ENCODE results near the gene CTDNEP1. TPM values are rescaled to one million over a fixed set of nuclear protein-coding genes. Genes with fewer than 3 reads are reported as not detected.

The CTDNEP1 gene
- total and polyA plus RNA-seq, 4 donors: 11.0 to 28.6 (median 18.6) TPM

GRCh38 chr17:7295230-7296180, 44.0 kb upstream of the CTDNEP1 start:
- Histone ChIP-seq H3K27me3 (ENCODE audit: control insufficient read depth in 4 of 4, insufficient read depth in 4 of 4, low read length in 3 of 4) (no peaks in the 10 kb centered on the region), H3K4me3 (ENCODE audit: low read depth in 1 of 3, low read length in 3 of 3) (peak overlapping the region in 1 of 3 donors; percentile 25)

GRCh38 chr17:7294614-7295153, 43.1 kb upstream of the CTDNEP1 start, which contains the start of gene YBX2:
Gene YBX2, minus strand, starts transcription at chr17:7294639. Its CDS starts 139 bp downstream, at chr17:7294500.
- H3K36me3 ChIP-seq (ENCODE audit: control insufficient read depth in 4 of 4, insufficient read depth in 3 of 4, low read depth in 1 of 4, low read length in 3 of 4): no peaks in the 10 kb centered on the region
- no peak within 1 kb of the TSS for H3K27ac ChIP-seq (ENCODE audit: low read depth in 1 of 2, low read length in 2 of 2)
- no peaks in the 10 kb centered on the region for H3K27me3 ChIP-seq (ENCODE audit: control insufficient read depth in 4 of 4, insufficient read depth in 4 of 4, low read length in 3 of 4)
- 3% methylated on average over 57 of the region's 57 CpGs for WGBS
- H3K9me3 ChIP-seq (ENCODE audit: control insufficient read depth in 4 of 4, low read length in 3 of 4): no peaks in the 10 kb centered on the region
- DNase-seq (ENCODE audit: low spot score): peak; percentile 72
- peak within 1 kb of the TSS in 2 of 3 donors; percentile 22 to 25 for H3K4me3 ChIP-seq (ENCODE audit: low read depth in 1 of 3, low read length in 3 of 3)
- TF ChIP-seq EGR1 (IDR thresholded peaks at IDR 0.05; ENCODE audit: low read depth in 2 of 2) (no peak), HNF4A (conservative IDR thresholded peaks at IDR 0.05) (peak in 1 of 2 donors; percentile 7), SP1 (IDR thresholded peaks at IDR 0.05) (peak; percentile 12)
- no peak within 1 kb of the TSS for H3K9ac ChIP-seq (ENCODE audit: low read depth in 1 of 2, low read length in 2 of 2)
- peaks cover 11 to 28% (median 17%) of the 10 kb centered on the region in 4 donors for H3K4me1 ChIP-seq (ENCODE audit: control insufficient read depth in 4 of 4, insufficient read depth in 4 of 4, low read length in 3 of 4)

More at GRCh38 chr17:7295230-7296180, 44.0 kb upstream of the CTDNEP1 start:
- no peak overlapping the region for H3K27ac ChIP-seq (ENCODE audit: low read depth in 1 of 2, low read length in 2 of 2)
- DNase-seq (ENCODE audit: low spot score): peak; percentile 34
- TF ChIP-seq SP1 (IDR thresholded peaks at IDR 0.05) (no peak), CTCF (IDR thresholded peaks at IDR 0.05; ENCODE audit: low read depth, low read length, missing input control) (no peak), ZBTB33 (IDR thresholded peaks at IDR 0.05) (no peak), ATF3 (IDR thresholded peaks at IDR 0.05) (no peak)
- H3K36me3 ChIP-seq (ENCODE audit: control insufficient read depth in 4 of 4, insufficient read depth in 3 of 4, low read depth in 1 of 4, low read length in 3 of 4): no peaks in the 10 kb centered on the region
- peaks cover 11 to 28% (median 17%) of the 10 kb centered on the region in 4 donors for H3K4me1 ChIP-seq (ENCODE audit: control insufficient read depth in 4 of 4, insufficient read depth in 4 of 4, low read length in 3 of 4)
- no peak overlapping the region for H3K9ac ChIP-seq (ENCODE audit: low read depth in 1 of 2, low read length in 2 of 2)
- 64% methylated on average over 42 of the region's 42 CpGs for WGBS
- H3K9me3 ChIP-seq (ENCODE audit: control insufficient read depth in 4 of 4, low read length in 3 of 4): no peaks in the 10 kb centered on the region

GRCh38 chr17:7293816-7294613, 42.5 kb upstream of the CTDNEP1 start:
- peak overlapping the region in 1 of 3 donors; percentile 25 for H3K4me3 ChIP-seq (ENCODE audit: low read depth in 1 of 3, low read length in 3 of 3)
- peaks cover 11 to 28% (median 17%) of the 10 kb centered on the region in 4 donors for H3K4me1 ChIP-seq (ENCODE audit: control insufficient read depth in 4 of 4, insufficient read depth in 4 of 4, low read length in 3 of 4)
- peak; percentile 8 to 45 for TF ChIP-seq RXRA (IDR thresholded peaks at IDR 0.05)
- no peak for TF ChIP-seq ATF3 (IDR thresholded peaks at IDR 0.05)
- H3K27me3 ChIP-seq (ENCODE audit: control insufficient read depth in 4 of 4, insufficient read depth in 4 of 4, low read length in 3 of 4): no peaks in the 10 kb centered on the region
- peak; percentile 46 for DNase-seq (ENCODE audit: low spot score)
- H3K9ac ChIP-seq (ENCODE audit: low read depth in 1 of 2, low read length in 2 of 2): no peak overlapping the region
- no peaks in the 10 kb centered on the region for H3K36me3 ChIP-seq (ENCODE audit: control insufficient read depth in 4 of 4, insufficient read depth in 3 of 4, low read depth in 1 of 4, low read length in 3 of 4)
- no peak overlapping the region for H3K27ac ChIP-seq (ENCODE audit: low read depth in 1 of 2, low read length in 2 of 2)
- H3K9me3 ChIP-seq (ENCODE audit: control insufficient read depth in 4 of 4, low read length in 3 of 4): no peaks in the 10 kb centered on the region
- 16% methylated on average over 75 of the region's 75 CpGs for WGBS
